ENCODE measurements around the gene COG5.

COG5 gene

DNA sequence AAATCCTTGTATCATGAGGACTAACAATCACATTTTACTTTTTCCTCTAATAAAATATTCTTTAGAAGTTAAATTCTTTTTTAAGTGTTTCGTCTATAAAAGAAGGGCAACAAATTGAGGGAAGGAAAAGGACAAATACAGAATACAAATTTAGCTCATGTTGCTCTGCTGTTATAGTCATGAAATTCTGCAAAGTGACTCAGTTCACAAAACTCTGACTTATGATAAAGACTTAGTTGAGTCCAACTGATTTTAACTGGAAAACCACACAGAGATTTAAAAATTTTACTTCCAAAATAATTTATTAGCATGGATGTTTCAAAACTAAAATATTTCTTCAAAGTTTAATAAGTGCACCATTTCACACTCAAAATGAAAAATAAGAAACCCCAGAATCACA lies 168.9 kb downstream of the COG5 start:
- DNase-seq (ENCODE audit: low read depth) = no peak
- TF ChIP-seq, protein P1, sequence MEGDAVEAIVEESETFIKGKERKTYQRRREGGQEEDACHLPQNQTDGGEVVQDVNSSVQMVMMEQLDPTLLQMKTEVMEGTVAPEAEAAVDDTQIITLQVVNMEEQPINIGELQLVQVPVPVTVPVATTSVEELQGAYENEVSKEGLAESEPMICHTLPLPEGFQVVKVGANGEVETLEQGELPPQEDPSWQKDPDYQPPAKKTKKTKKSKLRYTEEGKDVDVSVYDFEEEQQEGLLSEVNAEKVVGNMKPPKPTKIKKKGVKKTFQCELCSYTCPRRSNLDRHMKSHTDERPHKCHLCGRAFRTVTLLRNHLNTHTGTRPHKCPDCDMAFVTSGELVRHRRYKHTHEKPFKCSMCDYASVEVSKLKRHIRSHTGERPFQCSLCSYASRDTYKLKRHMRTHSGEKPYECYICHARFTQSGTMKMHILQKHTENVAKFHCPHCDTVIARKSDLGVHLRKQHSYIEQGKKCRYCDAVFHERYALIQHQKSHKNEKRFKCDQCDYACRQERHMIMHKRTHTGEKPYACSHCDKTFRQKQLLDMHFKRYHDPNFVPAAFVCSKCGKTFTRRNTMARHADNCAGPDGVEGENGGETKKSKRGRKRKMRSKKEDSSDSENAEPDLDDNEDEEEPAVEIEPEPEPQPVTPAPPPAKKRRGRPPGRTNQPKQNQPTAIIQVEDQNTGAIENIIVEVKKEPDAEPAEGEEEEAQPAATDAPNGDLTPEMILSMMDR (IDR thresholded peaks at IDR 0.05; ENCODE audit: control insufficient read depth, extremely low read depth, insufficient read depth) = no peak
- no peak overlapping the region for H3K4me3 ChIP-seq (ENCODE audit: low read depth, low read length)

DNA sequence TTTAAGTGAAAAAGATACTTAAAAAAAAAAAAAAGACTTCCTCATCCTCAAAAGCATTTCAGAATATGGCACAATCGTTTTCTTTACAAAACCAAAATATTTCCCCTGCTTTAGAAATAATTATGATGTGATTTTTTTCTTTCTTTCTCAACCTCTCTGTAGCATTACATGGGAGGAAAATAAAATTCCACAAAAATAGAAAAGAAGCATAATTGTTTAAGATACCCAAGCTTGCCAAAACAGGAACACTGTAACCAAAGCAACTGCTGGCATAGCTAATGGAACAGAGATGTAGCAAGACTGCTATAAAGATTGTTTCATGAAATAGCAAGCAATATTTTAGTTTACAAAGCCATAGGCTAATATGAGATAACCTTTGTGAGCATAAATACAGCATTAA lies 169.4 kb downstream of the COG5 start:
- DNase-seq (ENCODE audit: low read depth) = no peak
- H3K4me3 ChIP-seq (ENCODE audit: low read depth, low read length) = no peak overlapping the region
- TF ChIP-seq, protein P1 (IDR thresholded peaks at IDR 0.05; ENCODE audit: control insufficient read depth, extremely low read depth, insufficient read depth) = no peak

DNA sequence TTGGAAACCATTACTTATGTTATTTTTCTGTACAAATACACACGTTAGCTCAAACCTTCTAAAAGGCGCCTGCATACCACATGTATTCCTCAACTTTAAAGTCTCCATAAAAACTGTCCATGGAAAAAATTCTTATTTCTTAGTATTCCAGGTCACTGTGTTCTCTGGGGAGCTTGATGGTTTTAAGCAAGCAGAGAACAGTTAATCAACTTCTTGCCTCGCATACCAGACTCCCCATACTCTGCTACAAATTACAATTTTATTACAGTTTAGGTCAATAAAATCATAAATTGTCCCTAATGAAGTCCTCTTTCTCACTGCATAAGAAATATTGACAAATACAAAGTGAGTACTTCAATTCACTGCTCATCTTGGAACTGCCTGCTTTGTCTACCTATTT lies 170.9 kb downstream of the COG5 start:
- H3K4me3 ChIP-seq (ENCODE audit: low read depth, low read length) = no peak overlapping the region
- TF ChIP-seq, protein P1 (IDR thresholded peaks at IDR 0.05; ENCODE audit: control insufficient read depth, extremely low read depth, insufficient read depth) = no peak
- DNase-seq (ENCODE audit: low read depth) = no peak

DNA sequence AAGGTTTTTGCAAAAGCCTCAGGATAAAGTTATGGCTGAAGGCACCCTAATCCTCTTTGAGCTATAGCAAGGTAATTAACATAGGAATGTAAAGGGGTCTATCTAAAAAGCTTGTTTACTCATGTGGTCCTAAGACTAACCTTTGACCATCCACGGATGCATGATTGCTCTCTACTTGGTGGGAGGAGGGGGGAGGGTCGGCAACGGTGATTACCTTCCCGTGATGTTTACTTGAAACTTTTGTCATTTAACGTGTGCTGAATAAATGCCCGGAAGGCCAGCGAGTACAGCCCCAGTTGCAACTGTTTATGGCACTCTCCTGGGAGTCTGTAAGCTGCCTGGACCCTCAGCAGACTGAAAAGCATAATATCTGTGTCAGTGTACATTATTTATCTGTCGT lies 172.8 kb downstream of the COG5 start:
- no peak for DNase-seq (ENCODE audit: low read depth)
- H3K4me3 ChIP-seq (ENCODE audit: low read depth, low read length) = no peak overlapping the region
- TF ChIP-seq, protein P1 (IDR thresholded peaks at IDR 0.05; ENCODE audit: control insufficient read depth, extremely low read depth, insufficient read depth) = no peak

DNA sequence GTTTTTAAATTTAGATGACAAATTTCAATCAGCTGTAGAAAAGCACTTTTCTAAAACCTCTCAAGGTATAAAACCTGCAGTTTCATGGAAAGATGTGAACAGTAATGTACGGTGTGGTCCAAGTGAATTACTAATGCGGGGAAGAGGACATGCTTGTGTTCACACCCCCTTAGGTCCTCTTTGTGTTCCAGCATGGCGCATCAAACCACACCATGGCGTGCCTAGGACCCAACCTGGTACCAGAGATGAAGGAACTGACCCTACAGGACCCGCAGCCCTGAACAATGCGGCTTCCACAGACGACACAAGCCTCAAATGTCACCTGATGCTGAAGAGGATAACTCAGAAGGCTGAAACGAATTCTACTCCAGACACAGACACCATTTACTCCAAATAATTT lies 175.1 kb downstream of the COG5 start:
- TF ChIP-seq, protein P1 (IDR thresholded peaks at IDR 0.05; ENCODE audit: control insufficient read depth, extremely low read depth, insufficient read depth) = no peak
- no peak for DNase-seq (ENCODE audit: low read depth)

DNA sequence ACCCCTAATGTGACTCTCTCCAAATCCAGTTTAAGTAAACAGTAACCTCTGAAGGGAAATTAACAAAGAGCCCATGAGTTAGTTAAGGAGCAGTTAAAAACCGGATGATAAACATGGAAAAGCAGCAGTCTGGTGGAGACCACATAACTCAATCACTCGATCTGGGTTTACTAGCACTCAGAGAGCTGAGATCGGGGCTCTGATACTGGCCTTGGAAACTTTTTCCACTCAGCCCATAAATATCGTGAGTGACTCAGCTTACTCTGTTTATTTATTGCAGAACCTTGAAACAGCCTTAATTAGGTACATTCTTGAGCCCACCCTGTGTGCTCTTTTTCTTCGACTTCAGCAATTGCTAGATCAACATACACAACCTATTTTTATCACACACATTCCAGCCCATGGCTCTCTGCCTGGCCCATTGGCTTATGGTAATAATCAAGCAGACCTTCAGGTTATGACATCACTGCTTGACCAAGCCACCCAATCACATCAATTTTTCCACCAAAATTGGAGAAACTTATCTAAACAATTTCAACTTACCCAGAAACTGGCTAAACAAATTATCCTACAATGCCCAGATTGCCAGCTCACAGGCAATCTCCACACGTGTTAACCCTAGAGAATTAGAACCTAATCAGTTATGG lies 176.0 kb downstream of the COG5 start:
- DNase-seq (ENCODE audit: low read depth) = no peak
- H3K4me3 ChIP-seq (ENCODE audit: low read depth, low read length) = no peak overlapping the region
- TF ChIP-seq, protein P1 (IDR thresholded peaks at IDR 0.05; ENCODE audit: control insufficient read depth, extremely low read depth, insufficient read depth) = no peak

More for the DNA sequence above, 175.1 kb downstream of the COG5 start:
- H3K4me3 ChIP-seq (ENCODE audit: low read depth, low read length) = no peak overlapping the region

DNA sequence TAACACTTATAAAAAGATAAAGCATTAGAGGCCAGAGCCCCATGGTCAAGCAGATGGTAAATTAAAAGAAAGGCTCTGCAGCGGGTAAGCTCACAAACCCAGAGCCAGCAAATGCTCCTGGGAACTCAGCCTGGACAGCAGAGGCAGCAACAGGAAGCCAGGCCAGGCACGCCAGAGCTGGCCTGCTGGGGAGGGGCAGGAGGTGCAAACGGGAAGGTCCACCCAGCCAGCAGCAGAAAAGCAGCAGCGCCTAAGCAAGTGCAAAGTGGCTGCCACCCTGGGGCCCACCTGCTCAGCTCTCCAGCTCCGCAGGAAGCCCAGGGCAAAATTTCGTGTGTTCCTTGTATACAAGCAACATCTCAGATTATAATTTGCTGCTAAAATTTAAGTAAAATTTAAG lies 176.6 kb downstream of the COG5 start:
- TF ChIP-seq, protein P1 (IDR thresholded peaks at IDR 0.05; ENCODE audit: control insufficient read depth, extremely low read depth, insufficient read depth) = no peak
- no peak for DNase-seq (ENCODE audit: low read depth)
- H3K4me3 ChIP-seq (ENCODE audit: low read depth, low read length) = no peak overlapping the region
